ENCODE measurements around the gene ABCB8.

DNA sequence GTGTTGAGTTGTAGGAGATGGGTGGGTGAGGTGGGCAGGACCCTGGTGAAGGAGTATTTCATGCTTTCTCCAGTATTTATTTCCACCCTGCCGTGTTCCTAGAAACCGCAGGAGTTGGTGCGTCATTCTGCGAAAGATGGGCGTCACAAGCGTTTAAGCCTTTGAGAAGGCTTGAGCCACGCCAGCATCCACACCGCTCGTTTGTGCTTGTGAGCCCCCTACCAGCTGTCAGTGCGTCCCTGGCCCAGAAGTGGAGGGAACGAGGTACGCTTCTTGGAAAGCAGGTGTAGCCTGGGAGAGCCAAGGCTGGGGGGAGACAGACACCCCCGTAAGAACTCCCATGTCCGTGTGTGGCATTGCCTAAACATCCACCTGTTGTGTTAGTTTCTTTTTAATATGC is 63.7 kb downstream of the ABCB8 start:
- no peak for TF ChIP-seq EZH2 (IDR thresholded peaks at IDR 0.05)
- TF ChIP-seq, protein P1, sequence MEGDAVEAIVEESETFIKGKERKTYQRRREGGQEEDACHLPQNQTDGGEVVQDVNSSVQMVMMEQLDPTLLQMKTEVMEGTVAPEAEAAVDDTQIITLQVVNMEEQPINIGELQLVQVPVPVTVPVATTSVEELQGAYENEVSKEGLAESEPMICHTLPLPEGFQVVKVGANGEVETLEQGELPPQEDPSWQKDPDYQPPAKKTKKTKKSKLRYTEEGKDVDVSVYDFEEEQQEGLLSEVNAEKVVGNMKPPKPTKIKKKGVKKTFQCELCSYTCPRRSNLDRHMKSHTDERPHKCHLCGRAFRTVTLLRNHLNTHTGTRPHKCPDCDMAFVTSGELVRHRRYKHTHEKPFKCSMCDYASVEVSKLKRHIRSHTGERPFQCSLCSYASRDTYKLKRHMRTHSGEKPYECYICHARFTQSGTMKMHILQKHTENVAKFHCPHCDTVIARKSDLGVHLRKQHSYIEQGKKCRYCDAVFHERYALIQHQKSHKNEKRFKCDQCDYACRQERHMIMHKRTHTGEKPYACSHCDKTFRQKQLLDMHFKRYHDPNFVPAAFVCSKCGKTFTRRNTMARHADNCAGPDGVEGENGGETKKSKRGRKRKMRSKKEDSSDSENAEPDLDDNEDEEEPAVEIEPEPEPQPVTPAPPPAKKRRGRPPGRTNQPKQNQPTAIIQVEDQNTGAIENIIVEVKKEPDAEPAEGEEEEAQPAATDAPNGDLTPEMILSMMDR (IDR thresholded peaks at IDR 0.05): no peak

Data from neural progenitor cell (in vitro differentiated cells).